Amniotic epithelial cell (primary cell): ENCODE results near the gene CDH23.

Experiments
- DNase-seq: peaks from one replicate; pipeline ENCODE4 v3.0.0-alpha.2; 2010; ENCODE audit warnings: low read depth

The CDH23 gene

GRCh38 chr10:71690094-71690720 lies 293.5 kb downstream of the CDH23 start:
- no peak for DNase-seq

- no peak for DNase-seq
Measured at GRCh38 chr10:71691405-71691804, 294.7 kb downstream of the CDH23 start.

- no peak for DNase-seq
Measured at GRCh38 chr10:71692598-71693306, 296.0 kb downstream of the CDH23 start.

DNA sequence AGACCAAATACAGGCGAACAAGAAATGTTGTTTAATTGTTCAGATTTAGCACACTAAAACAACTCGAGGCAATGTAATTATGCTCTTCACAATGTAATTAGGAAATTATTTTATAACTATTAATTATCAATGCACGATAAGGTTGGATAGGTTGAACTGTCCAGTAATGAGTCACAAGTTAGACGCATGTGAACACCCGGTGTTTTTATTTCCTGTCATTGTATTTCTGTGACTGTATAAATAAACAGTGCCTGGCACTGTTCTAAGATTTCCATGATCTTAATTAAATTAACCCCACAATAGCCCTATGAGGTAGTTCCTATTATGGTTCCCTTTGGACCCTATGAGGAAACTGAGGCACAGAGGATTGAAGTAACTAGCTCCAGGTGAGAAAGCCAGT lies 296.7 kb downstream of the CDH23 start:
- no peak for DNase-seq

GRCh38 chr10:71694039-71694501 lies 297.4 kb downstream of the CDH23 start:
- DNase-seq, result no peak

- no peak for DNase-seq
Measured at GRCh38 chr10:71694567-71694968, 297.8 kb downstream of the CDH23 start.

DNA sequence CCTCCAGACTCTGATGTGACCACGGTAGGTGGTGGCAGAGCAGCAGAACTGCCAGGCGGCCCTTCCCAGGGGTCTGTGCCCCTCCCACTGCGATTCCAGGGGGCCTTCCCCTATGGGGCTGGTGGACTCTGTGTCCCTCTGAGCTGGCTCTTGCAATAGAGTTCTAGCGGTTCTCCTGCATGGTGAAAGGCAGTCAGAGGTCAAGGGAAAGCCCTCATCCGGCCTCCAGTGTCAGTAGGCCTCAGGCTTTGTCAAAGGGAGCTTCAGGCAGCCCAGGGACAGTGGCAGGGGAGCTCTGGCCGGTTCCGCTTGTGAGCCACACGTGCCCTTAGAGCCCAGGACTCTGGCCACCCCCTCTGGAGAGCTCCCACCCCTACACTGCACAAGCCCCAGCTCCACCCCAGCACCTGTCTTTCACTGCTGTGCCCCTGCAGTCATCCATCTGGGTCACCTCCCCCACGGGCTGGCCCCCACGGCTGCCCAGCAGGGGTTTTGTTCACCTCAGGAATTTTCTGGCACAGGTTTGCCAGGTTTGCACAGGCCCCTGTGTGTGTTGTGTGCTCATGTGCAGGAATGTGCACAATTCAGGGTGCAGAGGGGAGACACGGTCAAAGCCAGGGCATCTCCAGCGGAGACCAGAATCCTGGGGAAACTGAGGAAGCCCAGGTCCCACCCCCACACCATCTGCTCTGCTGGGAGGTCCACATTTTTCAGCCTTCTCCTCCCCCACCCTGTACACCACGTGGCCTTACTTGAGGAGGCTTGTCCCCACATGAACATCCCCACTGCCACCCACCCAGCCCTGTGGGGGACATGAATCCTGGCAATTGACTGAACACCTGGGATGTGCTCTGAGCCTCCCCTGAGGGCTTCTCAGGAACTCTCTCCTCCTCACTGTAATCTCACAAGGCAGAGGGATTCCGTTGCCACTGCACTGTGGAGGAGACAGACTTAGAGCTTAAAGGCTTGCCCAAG lies 299.1 kb downstream of the CDH23 start:
- DNase-seq, result no peak

- DNase-seq, result no peak
Measured at GRCh38 chr10:71696628-71697326, 300.1 kb downstream of the CDH23 start.

GRCh38 chr10:71697938-71698709 lies 301.4 kb downstream of the CDH23 start:
- DNase-seq, result no peak

DNA sequence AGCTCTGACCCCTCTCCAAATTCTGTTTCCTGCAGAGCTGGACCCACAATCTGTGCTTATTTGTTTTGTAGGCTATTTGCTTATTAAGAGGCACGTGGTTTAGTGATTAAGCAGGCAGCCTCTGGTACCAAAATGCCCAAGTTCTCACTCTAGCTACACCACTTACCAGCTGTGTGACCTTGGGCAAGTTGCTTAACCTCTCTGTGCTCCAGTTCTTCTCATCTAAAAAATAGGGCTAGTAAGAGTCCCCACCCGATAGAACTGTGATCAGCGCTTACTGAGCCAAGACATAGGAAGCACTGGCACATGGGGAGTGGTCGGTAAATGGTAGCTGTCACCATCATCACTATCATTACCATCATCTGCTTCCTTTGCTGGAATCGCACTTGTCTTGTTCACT lies 302.0 kb downstream of the CDH23 start:
- DNase-seq, result no peak

GRCh38 chr10:71700731-71701368 lies 304.1 kb downstream of the CDH23 start:
- no peak for DNase-seq

DNA sequence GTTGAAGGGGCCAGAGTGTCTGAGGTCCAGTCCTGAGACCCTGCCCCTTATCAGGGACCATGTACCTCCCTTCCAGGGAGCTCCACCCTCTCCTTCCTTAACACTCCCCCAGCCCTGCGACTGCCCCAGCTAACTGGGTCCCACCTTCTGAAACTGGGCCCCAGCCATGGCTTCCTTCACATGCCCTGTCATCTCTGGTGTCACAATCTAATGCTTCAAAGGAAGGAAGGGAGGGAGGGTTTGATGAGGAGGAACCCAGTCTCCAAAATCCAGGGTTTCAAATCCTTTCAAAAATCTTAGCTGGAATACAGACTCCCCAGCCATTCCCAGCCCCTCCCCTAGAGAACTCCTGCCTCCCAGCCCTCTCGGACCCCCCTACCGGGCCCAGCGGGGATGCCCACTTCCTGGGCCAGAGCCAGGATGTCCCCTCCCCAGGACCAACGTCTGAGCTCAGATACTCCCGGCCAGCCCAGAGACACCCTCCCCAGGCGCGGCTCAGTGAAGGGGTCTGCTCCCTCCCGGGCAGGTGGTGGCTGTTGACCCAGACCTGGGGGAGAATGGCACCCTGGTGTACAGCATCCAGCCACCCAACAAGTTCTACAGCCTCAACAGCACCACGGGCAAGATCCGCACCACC lies 304.9 kb downstream of the CDH23 start:
- no peak for DNase-seq

GRCh38 chr10:71703577-71703976 lies 306.9 kb downstream of the CDH23 start:
- DNase-seq, result no peak

DNA sequence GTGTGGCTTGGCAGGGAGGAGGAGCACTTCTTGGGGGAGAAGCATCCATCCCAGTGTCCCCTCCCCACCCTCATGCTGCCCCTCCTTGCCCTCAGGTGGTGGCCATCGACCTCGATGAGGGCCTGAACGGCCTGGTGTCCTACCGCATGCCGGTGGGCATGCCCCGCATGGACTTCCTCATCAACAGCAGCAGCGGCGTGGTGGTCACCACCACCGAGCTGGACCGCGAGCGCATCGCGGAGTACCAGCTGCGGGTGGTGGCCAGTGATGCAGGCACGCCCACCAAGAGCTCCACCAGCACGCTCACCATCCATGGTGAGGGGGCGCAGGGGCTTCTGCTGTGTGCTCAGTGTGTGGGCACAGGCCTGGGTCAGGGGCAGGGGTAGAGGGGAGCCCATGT lies 308.1 kb downstream of the CDH23 start:
- no peak for DNase-seq

- no peak for DNase-seq
Measured at GRCh38 chr10:71705582-71705981, 308.9 kb downstream of the CDH23 start.

DNA sequence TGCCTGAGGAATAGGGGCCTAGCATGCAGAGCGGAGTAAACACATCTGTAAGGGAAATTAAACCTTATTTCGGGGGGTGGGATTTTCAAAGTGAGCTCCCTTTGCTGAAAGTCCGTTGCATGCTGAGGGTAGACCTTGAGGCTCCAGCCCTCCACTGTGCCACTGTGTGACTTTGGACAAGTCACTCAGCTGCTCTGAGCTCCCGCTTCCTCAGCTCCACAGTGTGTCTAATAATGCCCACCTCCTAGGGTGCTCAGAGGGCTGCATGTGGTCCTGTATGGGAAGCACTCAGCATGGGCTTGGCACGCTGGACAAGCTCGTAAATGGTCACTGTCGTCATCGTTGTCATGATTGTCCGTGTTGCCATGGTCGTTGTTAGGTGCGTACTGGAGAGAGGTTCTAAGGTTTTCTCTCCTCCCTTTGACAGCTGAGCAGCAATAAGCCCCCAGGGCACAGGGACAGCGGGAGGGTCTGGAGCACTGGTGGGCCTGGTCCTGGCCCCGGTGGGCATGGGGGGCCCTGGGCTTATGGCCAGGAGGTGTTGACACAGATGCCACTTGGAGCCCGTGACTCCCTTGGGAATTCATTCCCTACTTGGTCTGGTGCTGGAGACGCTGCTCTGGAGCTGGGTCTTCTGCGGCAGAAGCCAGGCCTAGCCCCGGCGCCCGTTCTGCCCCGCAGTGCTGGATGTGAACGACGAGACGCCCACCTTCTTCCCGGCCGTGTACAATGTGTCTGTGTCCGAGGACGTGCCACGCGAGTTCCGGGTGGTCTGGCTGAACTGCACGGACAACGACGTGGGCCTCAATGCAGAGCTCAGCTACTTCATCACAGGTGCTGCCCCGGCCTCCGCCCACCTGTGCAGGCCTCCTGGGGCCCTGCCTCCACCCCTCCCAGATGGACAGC lies 309.7 kb downstream of the CDH23 start:
- no peak for DNase-seq

DNA sequence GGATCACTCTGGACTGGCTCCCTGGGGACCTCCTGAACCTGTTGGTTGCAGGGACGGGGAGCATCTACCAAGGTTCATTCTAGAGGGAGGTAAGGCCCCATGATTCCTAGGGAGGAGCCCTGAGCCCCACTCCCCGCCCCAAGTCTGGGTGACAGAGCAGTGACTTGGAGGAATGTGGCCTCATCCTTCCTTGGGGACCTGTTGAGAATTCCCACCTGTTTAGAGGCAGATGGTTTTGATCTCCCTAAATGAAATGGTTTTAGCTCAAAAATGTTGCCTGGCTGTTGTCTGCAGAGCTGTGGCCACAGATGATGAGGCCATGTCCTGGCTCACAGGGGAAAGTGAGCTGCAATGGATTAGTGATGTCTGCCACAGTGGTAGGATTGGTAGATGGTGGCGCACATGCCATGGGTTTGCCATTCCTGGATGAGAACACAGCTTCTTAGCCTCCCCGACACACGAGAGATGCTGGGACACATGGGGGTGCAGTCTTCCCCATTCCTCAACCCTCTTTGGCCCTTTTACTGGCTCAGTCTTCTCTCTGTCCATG lies 310.6 kb downstream of the CDH23 start:
- no peak for DNase-seq

- DNase-seq, result no peak
Measured at GRCh38 chr10:71708301-71708703, 311.6 kb downstream of the CDH23 start.
